ENCODE measurements around the gene SHB.

The SHB gene

GRCh38 chr9:38024036-38024681, 44.9 kb downstream of the SHB start:
- peak; percentile 65 for DNase-seq (ENCODE audit: low spot score)

- DNase-seq (ENCODE audit: low spot score), result no peak
Observed at GRCh38 chr9:38023661-38024035, 45.4 kb downstream of the SHB start.

- no peak for DNase-seq (ENCODE audit: low spot score)
Observed at GRCh38 chr9:38022995-38023394, 46.0 kb downstream of the SHB start.

- no peak for DNase-seq (ENCODE audit: low spot score)
Observed at GRCh38 chr9:38022203-38022895, 46.7 kb downstream of the SHB start.

GRCh38 chr9:38020151-38021076, 48.6 kb downstream of the SHB start:
- no peak for DNase-seq (ENCODE audit: low spot score)

- no peak for DNase-seq (ENCODE audit: low spot score)
Observed at GRCh38 chr9:38019731-38020130, 49.3 kb downstream of the SHB start.

- DNase-seq (ENCODE audit: low spot score), result peak; percentile 74
Observed at GRCh38 chr9:38018958-38019602, 49.9 kb downstream of the SHB start.

- no peak for DNase-seq (ENCODE audit: low spot score)
Observed at GRCh38 chr9:38018241-38018957, 50.6 kb downstream of the SHB start.

GRCh38 chr9:38017885-38018186, 51.2 kb downstream of the SHB start:
- DNase-seq (ENCODE audit: low spot score), result no peak

GRCh38 chr9:38017149-38017884, 51.7 kb downstream of the SHB start:
- DNase-seq (ENCODE audit: low spot score), result peak; percentile 83

GRCh38 chr9:38016375-38017135, 52.5 kb downstream of the SHB start:
- DNase-seq (ENCODE audit: low spot score), result peak; percentile 82

GRCh38 chr9:38015906-38016305, 53.1 kb downstream of the SHB start:
- no peak for DNase-seq (ENCODE audit: low spot score)

- no peak for DNase-seq (ENCODE audit: low spot score)
Observed at GRCh38 chr9:38015266-38015665, 53.8 kb downstream of the SHB start.

GRCh38 chr9:38012767-38013450, 56.1 kb downstream of the SHB start:
- no peak for DNase-seq (ENCODE audit: low spot score)

- DNase-seq (ENCODE audit: low spot score), result no peak
Observed at GRCh38 chr9:38011991-38012390, 57.0 kb downstream of the SHB start.

- no peak for DNase-seq (ENCODE audit: low spot score)
Observed at GRCh38 chr9:38010918-38011704, 57.9 kb downstream of the SHB start.

- no peak for DNase-seq (ENCODE audit: low spot score)
Observed at GRCh38 chr9:38009990-38010389, 59.0 kb downstream of the SHB start.

GRCh38 chr9:38009035-38009501, 60.0 kb downstream of the SHB start:
- DNase-seq (ENCODE audit: low spot score), result no peak

Measured in GM03348 (cell line).